ENCODE data around the gene IFNL3. TPM values are rescaled to one million over a fixed set of nuclear protein-coding genes. Genes with fewer than 3 reads are reported as not detected.

IFNL3 gene
- total RNA-seq, 3 donors from 2014 or later (not counting 1 experiment from before 2014, with no cell fraction given): not detected

DNA sequence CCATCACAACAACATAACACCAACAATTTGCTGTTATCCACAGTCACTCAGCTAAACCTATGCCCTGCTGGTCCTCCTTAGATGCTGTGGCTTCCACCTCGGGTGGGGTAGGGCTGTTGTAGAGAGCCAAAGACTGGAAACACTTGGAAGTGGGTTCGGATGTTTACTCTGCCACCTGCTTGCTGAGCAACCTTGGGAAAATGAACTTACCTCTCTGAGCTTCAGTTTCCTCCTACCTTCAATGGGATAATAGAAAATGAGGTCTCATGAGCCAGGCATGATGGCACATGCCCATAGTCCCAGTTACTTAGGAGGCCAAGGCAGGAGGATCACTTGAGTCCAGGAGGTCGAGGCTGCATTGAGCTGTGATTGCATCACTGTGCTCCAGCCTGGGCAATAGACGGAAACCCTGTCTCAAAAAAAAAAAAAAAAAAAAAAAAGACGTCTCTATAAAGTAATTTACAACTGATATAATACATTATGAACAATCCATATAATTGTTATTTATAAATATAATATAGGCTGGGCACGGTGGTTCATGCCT, 37.4 kb downstream of the IFNL3 start:
- DNase-seq (no peak), ATAC-seq (no peak)
- H3K27ac ChIP-seq (ENCODE audit: low read length): no peak overlapping the region
- H3K4me1 Mint-ChIP-seq: no peaks in the 10 kb centered on the region
- WGBS (ENCODE audit: insufficient coverage): 78% methylated on average over 3 of the region's 6 CpGs
- H3K36me3 Mint-ChIP-seq: no peaks in the 10 kb centered on the region
- no peak for TF ChIP-seq CTCF (IDR thresholded peaks at IDR 0.05)
- peaks cover 20 to 21% of the 10 kb centered on the region in 2 donors for H3K27me3 Mint-ChIP-seq (ENCODE audit: low read depth in 2 of 2)
- H3K4me3 Mint-ChIP-seq: no peak overlapping the region
- H3K9me3 ChIP-seq (ENCODE audit: control insufficient read depth, insufficient read depth, low read length): no peaks in the 10 kb centered on the region
- intact Hi-C loops (cut with micrococcal nuclease): no loop called here
- H3K4me1 ChIP-seq (ENCODE audit: control insufficient read depth, insufficient read depth, low read length): no peaks in the 10 kb centered on the region
- no peaks in the 10 kb centered on the region for H3K36me3 ChIP-seq (ENCODE audit: control insufficient read depth, insufficient read depth, low read length)
- no peak overlapping the region for H3K4me3 ChIP-seq (ENCODE audit: low read length)
- H3K9me3 Mint-ChIP-seq: no peaks in the 10 kb centered on the region
- peaks cover 16% of the 10 kb centered on the region for H3K27me3 ChIP-seq (ENCODE audit: control insufficient read depth, insufficient read depth, low read length)
- no peak overlapping the region for H3K27ac Mint-ChIP-seq

- H3K36me3 Mint-ChIP-seq: no peaks in the 10 kb centered on the region
- H3K4me1 Mint-ChIP-seq: no peaks in the 10 kb centered on the region
- no peaks in the 10 kb centered on the region for H3K4me1 ChIP-seq (ENCODE audit: control insufficient read depth, insufficient read depth, low read length)
- H3K9me3 Mint-ChIP-seq: no peaks in the 10 kb centered on the region
- intact Hi-C loops (cut with micrococcal nuclease): no loop called here
- no peak overlapping the region for H3K4me3 ChIP-seq (ENCODE audit: low read length)
- WGBS (ENCODE audit: insufficient coverage): 89% methylated on average over 6 of the region's 6 CpGs
- H3K4me3 Mint-ChIP-seq: no peak overlapping the region
- TF ChIP-seq CTCF (IDR thresholded peaks at IDR 0.05): no peak
- H3K27ac ChIP-seq (ENCODE audit: low read length): no peak overlapping the region
- no peaks in the 10 kb centered on the region for H3K36me3 ChIP-seq (ENCODE audit: control insufficient read depth, insufficient read depth, low read length)
- H3K27me3 Mint-ChIP-seq (ENCODE audit: low read depth in 2 of 2): peaks cover 28 to 31% of the 10 kb centered on the region in 2 donors
- peaks cover 21% of the 10 kb centered on the region for H3K27me3 ChIP-seq (ENCODE audit: control insufficient read depth, insufficient read depth, low read length)
- H3K27ac Mint-ChIP-seq: no peak overlapping the region
- no peak for DNase-seq
- no peaks in the 10 kb centered on the region for H3K9me3 ChIP-seq (ENCODE audit: control insufficient read depth, insufficient read depth, low read length)
- no peak for ATAC-seq
Observed at GRCh38 chr19:39206122-39206521, 38.7 kb downstream of the IFNL3 start.

DNA sequence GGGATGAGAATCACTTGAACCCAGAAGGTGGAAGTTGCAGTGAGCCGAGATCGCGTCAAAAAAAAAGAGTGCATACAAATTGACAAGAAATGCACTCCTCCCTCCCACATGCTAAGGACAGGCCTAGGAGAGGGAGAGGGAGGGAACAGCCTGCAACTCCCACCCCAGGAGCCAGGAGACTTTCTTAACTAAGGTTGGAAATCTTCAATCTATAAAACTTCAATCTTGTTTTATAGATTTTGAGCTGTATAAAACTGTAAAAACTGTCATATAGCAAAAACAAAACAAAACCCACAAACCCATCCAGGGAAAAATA, 39.4 kb downstream of the IFNL3 start:
- no peak for TF ChIP-seq CTCF (IDR thresholded peaks at IDR 0.05)
- Histone ChIP-seq H3K9me3 (ENCODE audit: control insufficient read depth, insufficient read depth, low read length) (no peaks in the 10 kb centered on the region), H3K4me3 (ENCODE audit: low read length) (no peak overlapping the region), H3K27ac (ENCODE audit: low read length) (no peak overlapping the region), H3K36me3 (ENCODE audit: control insufficient read depth, insufficient read depth, low read length) (no peaks in the 10 kb centered on the region), H3K27me3 (ENCODE audit: control insufficient read depth, insufficient read depth, low read length) (peaks cover 21% of the 10 kb centered on the region), H3K4me1 (ENCODE audit: control insufficient read depth, insufficient read depth, low read length) (no peaks in the 10 kb centered on the region)
- Mint-ChIP-seq H3K9me3 (no peaks in the 10 kb centered on the region), H3K27ac (no peak overlapping the region), H3K36me3 (no peaks in the 10 kb centered on the region), H3K4me3 (no peak overlapping the region), H3K4me1 (no peaks in the 10 kb centered on the region), H3K27me3 (ENCODE audit: low read depth in 2 of 2) (peaks cover 35 to 38% of the 10 kb centered on the region in 2 donors)
- intact Hi-C loops (cut with micrococcal nuclease): no loop called here
- ATAC-seq (no peak), DNase-seq (no peak)
- WGBS (ENCODE audit: insufficient coverage): no CpG with 5 or more reads among the region's 3 CpGs

All from natural killer cell (primary cell).